HepG2 (cell line): ENCODE measurements around the gene CDKN3. TPM values are rescaled to one million over a fixed set of nuclear protein-coding genes. Genes with fewer than 3 reads are reported as not detected.

Experiments
- AGO1 ChIP-seq: fragments of 200-400 bp; formaldehyde crosslinking; IDR thresholded peaks from 2 replicates; pipeline ENCODE4 v1.6.1; 2017; ENCODE audit warnings: mild to moderate bottlenecking, low read depth, low read length, moderate library complexity; ENCODE audit not compliant: poor library complexity, severe bottlenecking
- DNMT1 ChIP-seq: sonication (generic); formaldehyde crosslinking; IDR thresholded peaks from 2 replicates; pipeline ENCODE4 v1.5.1; 2020; ENCODE audit warnings: mild to moderate bottlenecking, missing genetic modification reagents
- ELF4 ChIP-seq: sonication (generic); formaldehyde crosslinking; IDR thresholded peaks from 2 replicates; pipeline ENCODE4 v1.5.0; 2020; ENCODE audit warnings: missing genetic modification reagents, mild to moderate bottlenecking, moderate library complexity, borderline replicate concordance
- IKZF4 ChIP-seq: sonication (generic); formaldehyde crosslinking; IDR thresholded peaks from 2 replicates; pipeline ENCODE4 v1.5.1; 2020; ENCODE audit warnings: borderline replicate concordance, mild to moderate bottlenecking, low read depth, missing genetic modification reagents; ENCODE audit errors: not compliant biosample characterization
- KDM5B ChIP-seq: sonication (generic); formaldehyde crosslinking; IDR thresholded peaks from 2 replicates; pipeline ENCODE4 v1.4.0; 2020; ENCODE audit warnings: missing genetic modification reagents, mild to moderate bottlenecking, borderline replicate concordance
- MAZ ChIP-seq, 2 experiments: sonication (generic) in 1 of 2; formaldehyde crosslinking in 1 of 2; IDR thresholded peaks; 2 replicates each; pipeline versions ENCODE4 v1.5.0 to v1.6.1; 2012 to 2020; ENCODE audit warnings: low read depth in 2 of 2, mild to moderate bottlenecking in 2 of 2, borderline replicate concordance in 1 of 2, improper control_type of control experiment in 1 of 2, low read length in 1 of 2, missing genetic modification reagents in 1 of 2, moderate library complexity in 1 of 2
- PTBP1 ChIP-seq: fragments of 200-400 bp; formaldehyde crosslinking; IDR thresholded peaks from 2 replicates; pipeline ENCODE4 v1.6.1; 2018; ENCODE audit warnings: low read length, low read depth; ENCODE audit not compliant: poor library complexity, severe bottlenecking
- ZNF317 ChIP-seq: sonication (generic); formaldehyde crosslinking; IDR thresholded peaks from 2 replicates; pipeline ENCODE4 v1.5.0; 2020; ENCODE audit warnings: mild to moderate bottlenecking, missing genetic modification reagents
- ZNF510 ChIP-seq: sonication (generic); formaldehyde crosslinking; IDR thresholded peaks from 2 replicates; pipeline ENCODE4 v1.4.0; 2020; ENCODE audit warnings: low read depth, mild to moderate bottlenecking, missing genetic modification reagents
- ZNF569 ChIP-seq: sonication (generic); formaldehyde crosslinking; IDR thresholded peaks from 2 replicates; pipeline ENCODE4 v1.5.0; 2020; ENCODE audit warnings: mild to moderate bottlenecking, missing genetic modification reagents, moderate library complexity, borderline replicate concordance
- ZNF614 ChIP-seq: IDR thresholded peaks from 2 replicates; pipeline ENCODE4 v1.6.1; 2018; ENCODE audit warnings: missing biosample characterization, missing genetic modification reagents, inconsistent platforms, borderline replicate concordance
- ZNF619 ChIP-seq: sonication (generic); formaldehyde crosslinking; IDR thresholded peaks from 2 replicates; pipeline ENCODE4 v1.4.0; 2020; ENCODE audit warnings: mild to moderate bottlenecking, missing genetic modification reagents
- ZNF709 ChIP-seq: sonication (generic); formaldehyde crosslinking; IDR thresholded peaks from 2 replicates; pipeline ENCODE4 v1.5.0; 2020; ENCODE audit warnings: mild to moderate bottlenecking, missing genetic modification reagents
- ZNF724P ChIP-seq: sonication (generic); formaldehyde crosslinking; IDR thresholded peaks from 2 replicates; pipeline ENCODE4 v1.8.0; 2022; ENCODE audit warnings: missing genetic modification reagents, borderline replicate concordance
- polyA plus RNA-seq, 8 experiments: library from polyadenylated mRNA; depleted of rRNA in 3 of 8; stranded (reverse) in 7 of 8; unstranded in 1 of 8; fragments of >200 nt; fragmentation: Illumina TruSeq in 4 of 8; extraction: Trizol in 4 of 8; gene quantifications; 2 replicates each; pipeline versions ENCODE4 v1.2.1 to v1.2.3, GENCODE V29; 2011 to 2016; ENCODE audit warnings: low read depth in 4 of 8, missing spikeins in 1 of 8, mixed read lengths in 1 of 8; ENCODE audit not compliant: insufficient read depth in 1 of 8
- total RNA-seq, 5 experiments: library from RNA; depleted of rRNA; stranded (reverse); fragments of >200 nt; fragmentation: Illumina TruSeq; extraction: Trizol; gene quantifications; 2 replicates each; pipeline ENCODE4 v1.2.3, GENCODE V29; 2016; ENCODE audit warnings: low read depth in 1 of 5
- TF ChIP-seq, protein P1 (sequence below): IDR thresholded peaks from 2 replicates; pipeline ENCODE4 v1.6.1; 2018; ENCODE audit warnings: missing genetic modification reagents, mild to moderate bottlenecking, missing compliant biosample characterization
- TF ChIP-seq, protein P2 (sequence below): sonication (generic); formaldehyde crosslinking; IDR thresholded peaks from 2 replicates; pipeline ENCODE4 v1.4.0; 2020; ENCODE audit warnings: mild to moderate bottlenecking, missing genetic modification reagents
- TF ChIP-seq, protein P3 (sequence below): sonication (generic); formaldehyde crosslinking; IDR thresholded peaks from 2 replicates; pipeline ENCODE4 v1.4.0; 2020; ENCODE audit warnings: missing genetic modification reagents
- TF ChIP-seq, protein P4 (sequence below): sonication (generic); formaldehyde crosslinking; IDR thresholded peaks from 2 replicates; pipeline ENCODE4 v1.8.1; 2023; ENCODE audit warnings: mild to moderate bottlenecking, missing genetic modification reagents
- TF ChIP-seq, protein P5 (sequence below): sonication (generic); formaldehyde crosslinking; conservative IDR thresholded peaks from 2 replicates; pipeline ENCODE4 v1.8.1; 2023; ENCODE audit warnings: missing genetic modification reagents
- TF ChIP-seq, protein P6 (sequence below): sonication (generic); formaldehyde crosslinking; IDR thresholded peaks from 2 replicates; pipeline ENCODE4 v1.9.0; 2021; ENCODE audit warnings: missing genetic modification reagents, mild to moderate bottlenecking, borderline replicate concordance
- TF ChIP-seq, protein P7 (sequence below): sonication (generic); formaldehyde crosslinking; IDR thresholded peaks from 2 replicates; pipeline ENCODE4 v1.8.0; 2022; ENCODE audit warnings: mild to moderate bottlenecking, missing genetic modification reagents

CDKN3 gene
- total and polyA plus RNA-seq, 2 of the 13 experiments (the other 11 are each of a cell fraction or from before 2014, with no cell fraction given) = 63.0 to 88.9 TPM

DNA sequence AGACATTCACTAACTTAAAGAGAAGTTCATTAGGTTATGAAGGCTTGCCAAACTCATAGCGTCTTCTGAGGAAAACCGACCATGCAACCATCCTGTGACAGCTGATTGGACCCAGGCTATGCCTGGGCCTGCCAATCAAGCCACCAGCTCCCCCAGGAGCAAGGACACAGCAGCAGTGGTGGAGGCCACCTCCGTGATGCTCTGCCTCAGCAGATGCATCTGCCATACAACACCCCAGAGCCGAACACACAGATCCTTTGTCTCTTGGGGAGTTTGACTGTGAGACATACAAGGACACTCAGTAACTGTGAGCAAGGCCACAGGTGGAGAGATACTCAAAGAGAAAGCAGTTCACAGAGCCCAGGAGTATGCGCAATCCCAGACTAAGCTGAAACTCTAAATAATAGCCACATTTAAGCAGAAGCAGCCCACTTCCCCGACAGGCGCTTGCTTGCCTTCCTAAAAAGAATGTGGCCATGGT is 54.4 kb downstream of the CDKN3 start (continued):
- TF ChIP-seq KDM5B (CRISPR knock-in tag) (peak; percentile 64; the same call in 1 of the 2 replicates), IKZF4 (CRISPR knock-in tag) (no peak), MAZ (IDR thresholded peaks at IDR 0.05; ENCODE audit: borderline replicate concordance, low read depth, low read length) (no peak), MAZ (CRISPR knock-in tag; IDR thresholded peaks at IDR 0.05; ENCODE audit: low read depth) (no peak), ZNF724P (CRISPR knock-in tag) (no peak), AGO1 (no peak), ZNF614 (CRISPR knock-in tag) (no peak), ZNF569 (CRISPR knock-in tag) (no peak), ZNF317 (CRISPR knock-in tag) (no peak), ZNF510 (CRISPR knock-in tag) (no peak), DNMT1 (CRISPR knock-in tag) (no peak), PTBP1 (no peak), ZNF709 (CRISPR knock-in tag) (no peak), ELF4 (no peak), ZNF619 (CRISPR knock-in tag) (no peak)
- TF ChIP-seq, protein P1, sequence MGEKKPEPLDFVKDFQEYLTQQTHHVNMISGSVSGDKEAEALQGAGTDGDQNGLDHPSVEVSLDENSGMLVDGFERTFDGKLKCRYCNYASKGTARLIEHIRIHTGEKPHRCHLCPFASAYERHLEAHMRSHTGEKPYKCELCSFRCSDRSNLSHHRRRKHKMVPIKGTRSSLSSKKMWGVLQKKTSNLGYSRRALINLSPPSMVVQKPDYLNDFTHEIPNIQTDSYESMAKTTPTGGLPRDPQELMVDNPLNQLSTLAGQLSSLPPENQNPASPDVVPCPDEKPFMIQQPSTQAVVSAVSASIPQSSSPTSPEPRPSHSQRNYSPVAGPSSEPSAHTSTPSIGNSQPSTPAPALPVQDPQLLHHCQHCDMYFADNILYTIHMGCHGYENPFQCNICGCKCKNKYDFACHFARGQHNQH = no peak
- TF ChIP-seq, protein P2, sequence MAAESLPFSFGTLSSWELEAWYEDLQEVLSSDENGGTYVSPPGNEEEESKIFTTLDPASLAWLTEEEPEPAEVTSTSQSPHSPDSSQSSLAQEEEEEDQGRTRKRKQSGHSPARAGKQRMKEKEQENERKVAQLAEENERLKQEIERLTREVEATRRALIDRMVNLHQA (CRISPR knock-in tag) = no peak
- TF ChIP-seq, protein P3, sequence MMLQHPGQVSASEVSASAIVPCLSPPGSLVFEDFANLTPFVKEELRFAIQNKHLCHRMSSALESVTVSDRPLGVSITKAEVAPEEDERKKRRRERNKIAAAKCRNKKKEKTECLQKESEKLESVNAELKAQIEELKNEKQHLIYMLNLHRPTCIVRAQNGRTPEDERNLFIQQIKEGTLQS (CRISPR knock-in tag) = no peak
- TF ChIP-seq, protein P4, sequence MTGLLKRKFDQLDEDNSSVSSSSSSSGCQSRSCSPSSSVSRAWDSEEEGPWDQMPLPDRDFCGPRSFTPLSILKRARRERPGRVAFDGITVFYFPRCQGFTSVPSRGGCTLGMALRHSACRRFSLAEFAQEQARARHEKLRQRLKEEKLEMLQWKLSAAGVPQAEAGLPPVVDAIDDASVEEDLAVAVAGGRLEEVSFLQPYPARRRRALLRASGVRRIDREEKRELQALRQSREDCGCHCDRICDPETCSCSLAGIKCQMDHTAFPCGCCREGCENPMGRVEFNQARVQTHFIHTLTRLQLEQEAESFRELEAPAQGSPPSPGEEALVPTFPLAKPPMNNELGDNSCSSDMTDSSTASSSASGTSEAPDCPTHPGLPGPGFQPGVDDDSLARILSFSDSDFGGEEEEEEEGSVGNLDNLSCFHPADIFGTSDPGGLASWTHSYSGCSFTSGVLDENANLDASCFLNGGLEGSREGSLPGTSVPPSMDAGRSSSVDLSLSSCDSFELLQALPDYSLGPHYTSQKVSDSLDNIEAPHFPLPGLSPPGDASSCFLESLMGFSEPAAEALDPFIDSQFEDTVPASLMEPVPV (CRISPR knock-in tag) = no peak
- TF ChIP-seq, protein P5, sequence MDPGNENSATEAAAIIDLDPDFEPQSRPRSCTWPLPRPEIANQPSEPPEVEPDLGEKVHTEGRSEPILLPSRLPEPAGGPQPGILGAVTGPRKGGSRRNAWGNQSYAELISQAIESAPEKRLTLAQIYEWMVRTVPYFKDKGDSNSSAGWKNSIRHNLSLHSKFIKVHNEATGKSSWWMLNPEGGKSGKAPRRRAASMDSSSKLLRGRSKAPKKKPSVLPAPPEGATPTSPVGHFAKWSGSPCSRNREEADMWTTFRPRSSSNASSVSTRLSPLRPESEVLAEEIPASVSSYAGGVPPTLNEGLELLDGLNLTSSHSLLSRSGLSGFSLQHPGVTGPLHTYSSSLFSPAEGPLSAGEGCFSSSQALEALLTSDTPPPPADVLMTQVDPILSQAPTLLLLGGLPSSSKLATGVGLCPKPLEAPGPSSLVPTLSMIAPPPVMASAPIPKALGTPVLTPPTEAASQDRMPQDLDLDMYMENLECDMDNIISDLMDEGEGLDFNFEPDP (CRISPR knock-in tag) = no peak
- TF ChIP-seq, protein P6, sequence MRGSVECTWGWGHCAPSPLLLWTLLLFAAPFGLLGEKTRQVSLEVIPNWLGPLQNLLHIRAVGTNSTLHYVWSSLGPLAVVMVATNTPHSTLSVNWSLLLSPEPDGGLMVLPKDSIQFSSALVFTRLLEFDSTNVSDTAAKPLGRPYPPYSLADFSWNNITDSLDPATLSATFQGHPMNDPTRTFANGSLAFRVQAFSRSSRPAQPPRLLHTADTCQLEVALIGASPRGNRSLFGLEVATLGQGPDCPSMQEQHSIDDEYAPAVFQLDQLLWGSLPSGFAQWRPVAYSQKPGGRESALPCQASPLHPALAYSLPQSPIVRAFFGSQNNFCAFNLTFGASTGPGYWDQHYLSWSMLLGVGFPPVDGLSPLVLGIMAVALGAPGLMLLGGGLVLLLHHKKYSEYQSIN (CRISPR knock-in tag) = no peak
- TF ChIP-seq, protein P7, sequence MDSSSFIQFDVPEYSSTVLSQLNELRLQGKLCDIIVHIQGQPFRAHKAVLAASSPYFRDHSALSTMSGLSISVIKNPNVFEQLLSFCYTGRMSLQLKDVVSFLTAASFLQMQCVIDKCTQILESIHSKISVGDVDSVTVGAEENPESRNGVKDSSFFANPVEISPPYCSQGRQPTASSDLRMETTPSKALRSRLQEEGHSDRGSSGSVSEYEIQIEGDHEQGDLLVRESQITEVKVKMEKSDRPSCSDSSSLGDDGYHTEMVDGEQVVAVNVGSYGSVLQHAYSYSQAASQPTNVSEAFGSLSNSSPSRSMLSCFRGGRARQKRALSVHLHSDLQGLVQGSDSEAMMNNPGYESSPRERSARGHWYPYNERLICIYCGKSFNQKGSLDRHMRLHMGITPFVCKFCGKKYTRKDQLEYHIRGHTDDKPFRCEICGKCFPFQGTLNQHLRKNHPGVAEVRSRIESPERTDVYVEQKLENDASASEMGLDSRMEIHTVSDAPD = no peak
